ENCODE data around the gene GPBP1L1.

DNA sequence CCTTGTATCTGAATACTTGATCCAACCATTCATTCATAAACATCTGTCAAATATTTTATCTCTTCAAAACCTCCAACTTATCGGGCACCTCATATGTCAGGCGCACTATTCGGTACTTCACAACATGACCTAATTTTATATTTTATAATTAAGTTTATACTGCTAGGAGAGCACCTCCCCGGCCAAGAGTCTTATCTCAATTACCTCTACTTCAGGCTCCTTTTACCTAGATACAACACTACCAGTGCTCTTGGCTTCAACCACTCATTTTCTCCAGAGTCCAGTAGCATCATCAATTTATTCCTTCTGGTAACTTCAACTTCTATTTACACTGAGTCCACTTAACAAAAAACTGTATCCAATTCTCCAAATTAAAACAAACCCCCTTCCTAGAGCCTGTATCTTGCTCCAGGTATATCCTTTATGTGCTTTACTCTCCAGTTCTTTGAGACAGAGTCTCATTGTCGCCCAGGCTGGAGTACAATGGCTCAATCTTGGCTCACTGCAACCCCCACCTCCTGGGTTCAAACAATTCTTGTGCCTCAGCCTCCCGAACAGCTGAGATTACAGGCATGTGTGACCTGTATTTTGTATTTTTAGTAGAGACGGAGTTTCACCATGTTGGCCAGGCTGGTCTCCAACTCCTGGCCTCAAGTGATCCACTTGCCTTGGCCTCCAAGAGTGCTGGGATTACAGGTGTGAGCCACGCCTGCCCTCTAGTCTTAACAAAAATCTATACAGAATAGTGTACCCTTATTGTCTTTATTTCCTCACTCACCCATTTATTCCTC is 18.8 kb downstream of the GPBP1L1 start:
- TF ChIP-seq, protein P1, sequence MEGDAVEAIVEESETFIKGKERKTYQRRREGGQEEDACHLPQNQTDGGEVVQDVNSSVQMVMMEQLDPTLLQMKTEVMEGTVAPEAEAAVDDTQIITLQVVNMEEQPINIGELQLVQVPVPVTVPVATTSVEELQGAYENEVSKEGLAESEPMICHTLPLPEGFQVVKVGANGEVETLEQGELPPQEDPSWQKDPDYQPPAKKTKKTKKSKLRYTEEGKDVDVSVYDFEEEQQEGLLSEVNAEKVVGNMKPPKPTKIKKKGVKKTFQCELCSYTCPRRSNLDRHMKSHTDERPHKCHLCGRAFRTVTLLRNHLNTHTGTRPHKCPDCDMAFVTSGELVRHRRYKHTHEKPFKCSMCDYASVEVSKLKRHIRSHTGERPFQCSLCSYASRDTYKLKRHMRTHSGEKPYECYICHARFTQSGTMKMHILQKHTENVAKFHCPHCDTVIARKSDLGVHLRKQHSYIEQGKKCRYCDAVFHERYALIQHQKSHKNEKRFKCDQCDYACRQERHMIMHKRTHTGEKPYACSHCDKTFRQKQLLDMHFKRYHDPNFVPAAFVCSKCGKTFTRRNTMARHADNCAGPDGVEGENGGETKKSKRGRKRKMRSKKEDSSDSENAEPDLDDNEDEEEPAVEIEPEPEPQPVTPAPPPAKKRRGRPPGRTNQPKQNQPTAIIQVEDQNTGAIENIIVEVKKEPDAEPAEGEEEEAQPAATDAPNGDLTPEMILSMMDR (conservative IDR thresholded peaks at IDR 0.05; ENCODE audit: low read length): no peak
- TF ChIP-seq EZH2phosphoT487 (IDR thresholded peaks at IDR 0.05; ENCODE audit: borderline replicate concordance): no peak
